Stimulated activated CD4-positive, alpha-beta T cell treated with anti-CD3 and anti-CD28 coated beads, Interleukin-15, amount 100 ng/mL, for 1 hour (primary cell): Measurements from ENCODE around the gene HTD2.
"Not testable (repeated sequence)": the region's sequence is repeated elsewhere in the genome, so short reads cannot be mapped to it uniquely, and the experiment has no call there.

Experiments used
- DNase-seq, 2 donors: peaks; one replicate each; pipeline ENCODE4 v3.0.0-alpha.2; 2020; ENCODE audit warnings: low read depth in 1 of 2, low spot score in 1 of 2

The HTD2 gene

DNA sequence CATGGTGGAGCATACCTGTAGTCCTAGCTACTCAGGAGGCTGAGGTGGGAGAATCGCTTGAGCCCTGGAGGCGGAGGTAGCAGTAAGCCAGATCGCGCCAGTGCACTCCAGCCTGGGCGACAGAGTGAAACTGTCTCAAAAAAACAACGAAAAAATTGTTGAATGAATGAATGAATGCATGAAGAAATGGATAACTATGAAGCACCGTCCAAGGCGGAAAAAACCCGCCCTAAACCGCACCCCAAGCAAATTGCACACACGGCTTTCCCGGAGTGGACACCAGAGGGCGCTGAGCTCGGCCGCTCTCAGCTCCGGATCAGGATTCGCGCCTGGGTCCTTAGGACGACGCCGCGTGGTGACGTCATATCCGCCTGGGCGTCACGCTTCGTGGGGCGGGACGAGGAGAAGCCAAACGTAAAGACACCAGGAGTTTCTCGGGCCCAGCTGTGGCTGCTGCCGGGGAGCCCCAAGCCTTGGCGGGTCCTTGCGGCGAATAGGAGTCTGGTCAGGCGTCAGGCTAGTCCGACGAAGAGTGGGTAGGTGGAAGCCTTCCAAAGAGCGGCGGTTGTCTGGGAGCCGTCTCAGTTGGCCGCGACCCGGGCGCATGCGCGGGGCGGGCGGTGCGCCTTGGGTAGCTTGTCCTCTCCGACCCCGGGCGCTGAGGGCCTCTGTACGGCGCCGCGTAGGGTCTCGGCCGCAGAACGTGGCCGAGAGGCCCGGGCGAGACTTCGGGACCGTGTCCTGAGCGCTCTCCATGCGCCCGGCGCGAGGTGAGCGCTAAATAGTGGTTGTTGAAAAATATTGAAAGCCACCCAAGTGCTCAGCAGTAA is at the start of gene HTD2, which contains the start of gene RPP14:
Gene HTD2 (plus strand): TSS at position 639 of the 830 bp plus-strand sequence. CDS start 11,094 bp downstream, outside the sequence.
Gene RPP14 (plus strand): TSS at position 364 of the 830 bp plus-strand sequence. CDS start 4,085 bp downstream, outside the sequence.
- peak; percentile 94 to 98 for DNase-seq

DNA sequence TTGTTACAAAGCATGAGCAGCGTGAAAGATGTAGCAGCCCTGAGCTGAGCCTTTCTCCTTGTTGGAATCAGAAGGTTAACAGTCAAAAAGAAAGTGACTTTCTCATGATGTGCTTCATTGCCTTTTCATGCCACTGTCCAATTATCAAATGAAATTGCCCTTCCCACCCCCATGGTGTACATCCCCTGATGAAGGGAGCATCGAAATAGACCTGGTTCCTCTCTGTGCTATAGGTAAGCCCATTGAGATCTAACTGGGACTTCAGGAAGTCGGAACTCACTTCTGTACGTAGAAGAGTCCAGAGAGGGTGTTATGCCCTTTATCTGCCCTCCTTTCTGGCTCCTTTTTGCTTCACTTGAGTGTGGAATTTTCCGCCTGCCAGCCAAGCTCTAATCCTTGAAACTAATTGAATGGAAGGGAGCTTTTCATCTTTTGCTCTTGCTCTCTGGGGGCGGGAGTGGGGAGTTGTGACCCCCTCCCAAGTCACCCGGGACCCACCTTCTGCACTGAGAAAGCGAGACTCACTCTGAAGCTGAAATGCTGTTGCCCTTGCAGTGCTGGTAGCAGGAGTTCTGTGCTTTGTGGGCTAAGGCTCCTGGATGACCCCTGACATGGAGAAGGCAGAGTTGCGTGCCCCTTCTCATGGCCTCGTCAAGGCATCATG is 47.8 kb upstream of the HTD2 start:
- no peak for DNase-seq

DNA sequence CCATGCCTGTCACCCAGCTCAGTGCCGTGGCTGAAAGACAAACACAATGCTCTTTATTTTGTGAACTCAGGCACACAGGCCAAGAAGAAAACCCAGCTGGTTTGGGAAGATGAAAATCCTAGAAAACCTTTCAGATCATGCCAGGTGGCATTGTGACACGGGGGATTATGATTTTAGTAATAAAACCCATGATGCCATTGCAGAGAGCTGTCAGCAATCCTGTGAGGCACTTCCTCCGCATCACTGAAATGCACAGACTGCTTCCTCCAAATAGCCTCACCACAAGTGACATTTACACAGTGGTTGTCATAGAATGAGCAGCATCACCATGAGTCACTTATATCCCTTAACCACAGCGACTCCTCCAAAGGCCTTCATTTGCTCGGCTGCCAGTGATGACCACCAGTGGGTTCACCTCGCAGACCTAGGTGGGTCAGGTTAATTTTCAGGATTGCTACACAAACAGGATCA is 46.0 kb upstream of the HTD2 start:
- no peak for DNase-seq

DNA sequence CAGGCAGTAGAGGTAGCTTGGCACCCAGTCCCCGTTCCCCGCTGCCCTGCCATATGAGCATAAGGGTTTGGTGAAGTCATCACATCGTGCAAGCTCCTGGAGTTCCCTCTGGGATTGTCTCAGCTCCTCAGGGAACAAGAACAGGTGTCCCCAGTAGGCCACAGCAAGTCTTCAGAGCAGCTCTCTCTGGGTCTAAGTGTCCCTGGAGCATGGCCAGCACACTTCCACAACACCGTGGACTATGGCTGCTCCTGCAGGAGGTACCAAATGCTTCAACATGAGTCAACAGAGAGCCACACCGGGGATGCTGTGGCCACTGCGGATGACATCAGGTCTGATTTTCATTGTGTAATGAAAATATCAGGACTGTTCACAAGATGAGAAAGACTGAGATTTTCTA is 45.6 kb upstream of the HTD2 start:
- no peak for DNase-seq

DNA sequence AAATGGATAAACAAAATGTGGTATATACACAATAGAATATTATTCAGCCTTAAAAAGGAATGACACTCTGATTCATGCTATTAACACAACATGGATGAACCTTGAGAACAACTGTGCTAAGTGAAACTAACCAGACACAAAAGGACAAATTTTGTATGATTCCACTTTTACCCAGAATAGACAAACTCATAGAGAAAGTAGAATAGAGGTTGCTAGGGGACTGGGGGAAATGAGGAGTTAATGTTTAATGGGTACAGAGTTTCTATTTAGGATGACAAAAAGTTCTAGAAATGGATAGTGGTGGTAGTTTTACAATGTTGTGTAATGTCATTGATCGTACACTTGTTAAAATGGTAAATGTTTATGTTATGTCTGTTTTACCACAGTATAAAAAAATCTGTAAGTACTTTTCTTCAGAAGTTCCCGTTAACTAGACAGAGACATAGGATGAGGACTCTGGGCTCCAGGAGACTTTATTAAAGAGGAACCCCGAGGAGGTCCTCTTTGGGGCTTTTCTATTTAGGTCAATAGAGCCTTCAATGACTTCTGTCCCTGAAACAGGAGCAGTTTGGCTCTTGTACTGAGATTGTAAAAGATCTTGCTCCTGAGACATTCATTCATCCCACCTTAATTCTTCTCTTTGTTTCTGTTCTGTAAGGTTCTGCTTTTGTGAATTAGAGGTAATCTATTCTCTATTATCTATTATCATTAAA is 44.2 kb upstream of the HTD2 start:
- DNase-seq, result no peak

DNA sequence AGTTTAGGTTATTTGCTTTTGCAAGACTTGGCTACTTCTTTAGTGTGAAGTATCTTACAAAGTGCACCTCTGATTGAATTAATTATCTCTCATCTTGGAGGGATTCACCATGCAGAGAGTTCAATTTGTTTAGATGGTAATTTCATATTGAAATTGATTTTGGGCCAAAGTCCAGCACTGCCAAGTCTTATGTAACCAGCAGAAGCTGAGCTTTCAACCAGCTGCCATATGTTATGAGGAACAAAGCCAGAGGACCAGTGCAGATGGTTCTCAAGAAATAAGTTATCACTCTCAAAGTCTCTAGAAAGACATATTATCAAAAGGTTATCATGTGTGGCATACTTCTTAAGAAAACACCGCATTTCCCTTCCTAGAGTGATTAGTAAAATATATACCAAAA is 39.7 kb upstream of the HTD2 start:
- no peak for DNase-seq

DNA sequence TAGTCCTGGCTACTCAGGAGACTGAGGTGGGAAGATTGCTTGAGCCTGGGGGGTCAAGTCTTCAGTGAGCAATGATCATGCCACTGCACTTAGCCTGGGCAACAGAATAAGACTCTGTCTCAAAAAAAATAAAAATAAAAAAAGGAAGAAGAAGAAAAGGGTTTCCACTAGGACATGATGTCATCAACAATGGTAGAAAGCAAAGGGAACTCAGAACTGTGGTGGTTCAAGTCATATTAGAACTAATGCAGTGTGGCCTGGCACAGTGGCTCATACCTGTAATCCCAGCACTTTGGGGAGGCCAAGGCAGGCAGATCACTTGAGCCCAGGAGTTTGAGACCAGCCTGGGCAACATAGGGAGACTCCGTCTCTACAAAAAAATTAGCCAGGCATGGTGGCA is 38.8 kb upstream of the HTD2 start:
- DNase-seq, result not testable (repeated sequence)

DNA sequence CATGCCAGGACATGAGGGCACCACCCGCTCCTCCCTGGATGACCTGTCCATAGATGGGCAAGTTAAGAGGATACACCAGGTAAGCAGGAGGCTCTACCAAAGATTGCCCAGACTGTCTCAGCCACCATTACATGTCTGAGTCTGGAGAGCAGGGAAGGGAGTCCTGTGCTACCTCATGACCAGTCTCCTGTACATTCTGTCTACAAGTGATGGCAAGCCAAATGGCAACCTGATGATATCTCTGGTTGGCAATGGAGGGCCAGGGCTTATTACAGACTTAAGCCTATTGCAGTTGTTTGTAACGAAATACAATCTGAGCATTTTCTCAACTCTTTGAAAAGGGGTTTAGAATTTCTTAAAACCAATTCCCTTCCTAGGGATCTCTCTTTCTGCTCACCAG is 37.0 kb upstream of the HTD2 start:
- DNase-seq, result no peak

DNA sequence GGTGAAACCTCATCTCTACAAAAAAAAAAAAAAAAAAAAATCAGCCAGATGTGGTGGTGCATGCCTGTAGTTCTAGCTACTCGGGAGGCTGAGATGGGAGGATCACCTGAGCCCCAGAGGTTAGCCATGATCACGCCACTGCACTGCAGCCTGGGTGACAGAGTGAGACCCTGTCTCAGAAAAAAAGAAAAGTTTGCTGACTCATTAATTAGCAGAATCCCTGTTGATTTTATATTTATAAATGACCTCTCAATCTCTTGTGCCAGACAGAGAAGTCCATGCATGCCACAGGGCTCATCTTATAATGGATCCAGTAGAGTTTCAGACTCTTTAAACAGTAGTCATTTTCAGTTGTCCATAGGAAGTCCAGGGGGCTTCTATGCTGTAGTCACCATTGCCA is 35.8 kb upstream of the HTD2 start:
- DNase-seq, result no peak

DNA sequence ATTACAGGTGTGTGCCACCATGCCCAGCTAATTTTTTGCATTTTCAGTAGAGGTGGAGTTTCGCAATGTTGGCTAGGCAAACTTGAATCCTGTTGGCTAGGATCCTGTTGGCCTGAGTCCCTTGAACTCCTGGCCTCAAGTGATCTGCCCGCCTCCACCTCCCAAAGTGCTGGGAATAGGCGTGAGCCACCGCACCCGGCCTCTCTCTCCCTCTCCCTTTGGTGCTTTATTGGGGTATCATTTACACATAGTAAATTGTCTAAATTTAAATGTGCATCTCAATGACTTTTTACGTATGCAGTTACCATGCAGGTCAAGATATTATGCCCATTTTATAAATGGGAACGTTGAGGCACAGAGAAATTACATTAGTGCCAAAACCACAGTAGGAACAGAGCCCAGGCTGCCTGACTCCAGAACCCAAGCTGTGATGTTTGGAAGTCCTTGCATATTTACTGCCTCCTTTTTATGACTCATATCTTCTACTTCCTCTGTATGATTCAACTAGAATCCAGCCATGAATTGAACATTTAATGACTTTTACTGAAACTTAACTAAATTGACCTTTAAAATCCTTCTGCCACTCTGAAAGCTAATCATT is 34.3 kb upstream of the HTD2 start:
- DNase-seq, result no peak

DNA sequence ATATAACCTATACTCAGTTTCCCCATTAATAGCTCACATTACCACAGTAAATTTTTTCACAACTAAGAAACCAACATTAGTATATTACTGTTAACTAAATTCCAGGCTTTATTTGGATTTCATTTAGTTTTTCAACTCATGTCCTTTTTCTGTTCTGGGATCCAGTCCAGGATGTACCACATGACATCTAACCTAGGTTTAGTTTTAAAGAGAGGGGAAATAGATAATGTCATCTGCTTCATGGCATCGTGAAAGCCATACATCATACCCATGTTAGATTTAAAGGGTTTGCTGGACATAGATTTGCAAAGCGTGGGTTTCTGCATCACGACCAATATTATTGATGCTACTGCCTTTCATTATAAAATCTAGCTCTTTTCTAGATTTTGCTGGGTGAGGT is 33.4 kb upstream of the HTD2 start:
- DNase-seq, result no peak

DNA sequence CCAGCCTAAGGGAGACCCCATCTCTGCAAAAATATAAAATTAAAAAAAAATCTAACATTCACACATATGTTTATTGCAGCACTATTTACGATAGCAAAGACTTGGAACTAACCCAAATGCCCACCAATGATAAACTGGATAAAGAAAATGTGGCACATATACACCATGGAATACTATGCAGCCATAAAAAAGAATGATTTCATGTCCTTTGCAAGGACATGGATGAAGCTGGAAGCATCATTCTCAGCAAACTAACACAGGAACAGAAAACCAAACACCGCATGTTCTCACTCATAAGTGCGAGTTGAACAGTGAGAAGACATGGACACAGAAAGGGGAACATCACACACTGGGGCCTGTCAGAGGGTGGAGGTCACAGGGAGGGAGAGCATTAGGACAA is 33.0 kb upstream of the HTD2 start:
- DNase-seq, result not testable (repeated sequence)

DNA sequence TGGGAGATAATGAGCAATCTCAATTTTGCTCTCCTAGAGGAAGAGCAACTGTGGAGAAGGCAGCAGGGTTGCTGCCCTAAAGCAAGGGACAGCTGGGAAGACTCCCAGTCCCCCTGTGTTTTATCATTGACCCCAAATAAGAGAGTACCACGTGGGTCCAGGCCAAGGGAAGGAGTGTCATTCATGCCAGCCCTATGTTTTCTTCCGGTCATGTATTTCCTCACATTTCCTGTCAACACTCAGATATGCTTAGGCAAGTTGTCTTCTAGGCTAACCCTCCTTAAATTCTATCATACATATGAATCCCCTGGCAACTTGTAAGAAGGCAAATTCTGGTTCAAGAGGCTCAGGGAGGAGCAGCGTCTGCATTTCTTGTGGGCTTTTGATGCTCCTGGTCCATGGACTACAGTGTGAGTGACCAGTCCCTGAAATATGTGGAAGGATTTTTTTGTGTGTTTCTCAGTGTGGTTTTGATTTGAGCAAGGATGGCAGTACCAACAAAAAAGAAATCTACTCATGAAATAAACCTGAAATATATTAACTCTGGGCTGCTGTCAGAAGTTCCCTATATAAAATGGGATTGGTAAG is 32.2 kb upstream of the HTD2 start:
- DNase-seq, result no peak

DNA sequence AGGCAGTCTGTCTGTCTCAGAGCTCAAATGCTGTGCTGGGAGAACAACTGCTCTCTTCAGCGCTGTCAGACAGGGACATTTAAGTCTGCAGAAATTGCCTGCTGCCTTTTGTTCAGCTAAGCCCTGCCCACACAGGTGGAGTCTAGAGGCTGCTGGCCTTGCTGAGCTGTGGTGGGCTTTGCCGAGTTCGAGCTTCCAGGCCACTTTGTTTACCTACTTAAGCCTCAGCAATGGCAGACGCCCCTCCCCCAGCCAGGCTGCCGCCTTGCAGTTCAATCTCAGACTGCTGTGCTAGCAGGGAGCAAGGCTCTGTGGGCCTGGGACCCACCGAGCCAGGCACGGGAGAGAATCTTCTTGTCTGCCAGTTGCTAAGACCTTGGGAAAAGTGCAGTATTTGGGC is 25.3 kb upstream of the HTD2 start:
- DNase-seq, result no peak

DNA sequence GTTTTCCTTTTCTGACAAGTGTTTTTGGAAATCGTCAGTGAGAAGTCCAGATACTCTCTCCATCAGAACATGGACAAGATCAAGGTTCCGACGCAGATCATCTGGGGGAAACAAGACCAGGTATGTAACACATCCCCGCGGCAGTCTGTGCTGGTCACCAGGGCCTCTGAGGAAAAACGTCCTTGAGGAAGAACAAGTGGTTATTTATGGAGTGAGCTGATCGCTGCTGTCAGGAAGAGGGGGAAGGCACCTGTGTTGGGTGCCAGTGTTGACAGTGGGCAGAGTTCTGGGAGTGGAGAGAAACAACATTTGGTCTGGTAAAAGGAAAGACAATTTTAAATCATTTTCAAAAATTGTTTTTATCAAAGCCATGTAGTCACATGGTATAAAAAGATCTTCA is 21.0 kb upstream of the HTD2 start:
- no peak for DNase-seq

DNA sequence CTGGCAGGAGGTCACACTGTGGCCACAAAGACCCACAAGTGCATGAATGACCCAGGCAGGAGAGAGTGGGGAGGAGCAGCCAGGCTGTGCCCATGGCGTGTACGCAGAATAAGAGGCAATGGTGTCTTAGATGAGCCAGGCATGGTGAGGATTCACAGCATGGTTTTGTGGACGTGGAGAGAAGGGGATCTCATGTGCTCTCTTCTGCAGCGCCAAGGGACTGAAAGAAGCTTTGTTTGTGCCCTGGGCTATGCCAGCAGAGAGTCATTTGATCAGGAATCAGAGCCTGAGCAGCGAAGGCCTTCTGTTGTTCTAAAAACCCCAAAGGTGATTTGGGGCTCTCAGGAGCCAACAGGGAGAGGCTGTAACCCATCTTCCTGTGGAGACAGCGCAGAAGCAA is 19.0 kb upstream of the HTD2 start:
- no peak for DNase-seq

DNA sequence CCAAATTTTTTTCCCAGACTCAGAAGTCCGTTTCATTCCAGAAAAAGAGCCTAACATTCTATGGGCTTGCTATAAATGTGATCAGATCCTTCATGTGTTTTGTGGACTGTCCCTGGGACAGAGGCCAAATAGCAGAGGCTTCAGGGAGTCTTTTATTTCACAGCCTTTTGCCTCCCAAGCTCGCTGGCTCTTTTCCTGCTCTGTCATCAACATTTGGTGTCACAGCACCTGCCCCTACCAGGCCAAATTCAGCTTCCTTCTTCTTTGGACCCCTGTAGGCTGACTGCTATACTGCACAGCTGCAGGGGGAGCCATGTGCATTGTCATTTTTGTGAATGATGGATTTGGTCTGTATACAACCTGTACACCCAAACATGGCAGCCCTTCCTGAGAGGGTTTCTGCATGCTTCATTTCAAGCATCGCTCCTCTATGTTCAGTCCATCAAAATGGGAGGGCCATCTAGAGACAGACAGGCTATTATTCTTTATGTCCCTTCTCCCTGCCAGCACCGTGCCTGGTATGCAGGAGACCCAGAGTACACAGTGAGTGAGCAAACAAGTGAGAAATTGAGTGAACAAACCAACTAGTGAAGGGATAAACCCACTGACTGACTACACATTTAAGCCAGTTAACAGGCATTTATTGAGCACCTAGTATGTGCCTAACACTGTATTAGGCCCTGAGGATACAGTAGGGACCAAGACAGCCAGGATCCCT is 18.1 kb upstream of the HTD2 start:
- DNase-seq, result no peak

DNA sequence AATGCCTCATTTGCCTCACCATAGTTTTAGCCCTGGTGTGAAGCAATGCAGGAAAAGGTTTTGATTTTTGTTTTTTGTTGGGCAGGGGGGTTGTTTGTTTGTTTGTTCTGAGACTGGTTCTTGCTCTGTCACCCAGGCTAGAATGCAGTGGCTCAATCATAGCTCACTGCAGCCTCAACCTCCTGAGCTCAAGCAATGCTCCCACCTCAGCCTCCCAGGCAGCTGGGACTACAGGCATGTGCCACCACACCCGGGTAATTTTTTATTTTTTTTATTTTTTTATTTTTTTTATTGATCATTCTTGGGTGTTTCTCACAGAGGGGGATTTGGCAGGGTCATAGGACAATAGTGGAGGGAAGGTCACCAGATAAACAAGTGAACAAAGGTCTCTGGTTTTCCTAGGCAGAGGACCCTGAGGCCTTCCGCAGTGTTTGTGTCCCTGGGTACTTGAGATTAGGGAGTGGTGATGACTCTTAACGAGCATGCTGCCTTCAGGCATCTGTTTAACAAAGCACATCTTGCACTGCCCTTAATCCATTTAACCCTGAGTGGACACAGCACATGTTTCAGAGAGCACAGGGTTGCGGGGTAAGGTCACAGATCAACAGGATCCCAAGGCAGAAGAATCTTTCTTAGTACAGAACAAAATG is 17.2 kb upstream of the HTD2 start:
- not testable (repeated sequence) for DNase-seq

DNA sequence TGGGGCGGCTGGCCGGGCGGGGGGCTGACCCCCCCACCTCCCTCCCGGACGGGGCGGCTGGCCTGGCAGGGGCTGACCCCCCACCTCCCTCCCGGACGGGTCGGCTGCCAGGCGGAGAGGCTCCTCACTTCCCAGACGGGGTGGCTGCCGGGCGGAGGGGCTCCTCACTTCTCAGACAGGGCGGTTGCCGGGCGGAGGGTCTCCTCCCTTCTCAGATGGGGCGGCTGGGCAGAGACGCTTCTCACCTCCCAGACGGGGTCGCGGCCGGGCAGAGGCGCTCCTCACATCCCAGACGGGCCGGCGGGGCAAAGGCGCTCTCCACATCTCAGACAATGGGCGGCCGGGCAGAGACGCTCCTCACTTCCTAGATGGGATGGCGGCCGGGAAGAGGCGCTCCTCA is 15.9 kb upstream of the HTD2 start:
- DNase-seq, result not testable (repeated sequence)
